ENCODE measurements around the gene ACTR1B. TPM values are rescaled to one million over a fixed set of nuclear protein-coding genes. Genes with fewer than 3 reads are reported as not detected.

ACTR1B gene
- total RNA-seq, 1 experiment from 2014 or later: 57.6 TPM

DNA sequence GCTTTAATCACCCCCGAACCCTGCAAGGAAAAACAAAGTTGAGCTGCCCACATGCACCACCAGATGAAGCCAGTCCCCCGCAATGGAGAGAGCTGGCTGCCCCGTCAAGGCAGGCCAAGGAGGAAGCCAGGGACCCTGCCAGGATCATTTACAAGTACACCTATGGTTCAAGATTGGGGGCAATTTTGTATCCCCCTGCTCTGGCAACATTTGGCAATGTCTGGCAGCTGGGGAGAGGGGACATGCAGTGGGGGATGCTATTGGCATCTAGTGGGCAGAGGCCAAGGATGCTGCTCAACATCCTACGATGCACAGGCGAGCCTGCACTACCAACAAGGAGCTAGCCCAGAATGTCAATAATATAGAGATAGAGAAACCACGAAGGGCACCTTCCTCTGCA is 1.9 kb downstream of the ACTR1B start:
- in situ Hi-C loops (cut with HindIII; ENCODE audit: low sequenced_read_pairs): no loop called here

DNA sequence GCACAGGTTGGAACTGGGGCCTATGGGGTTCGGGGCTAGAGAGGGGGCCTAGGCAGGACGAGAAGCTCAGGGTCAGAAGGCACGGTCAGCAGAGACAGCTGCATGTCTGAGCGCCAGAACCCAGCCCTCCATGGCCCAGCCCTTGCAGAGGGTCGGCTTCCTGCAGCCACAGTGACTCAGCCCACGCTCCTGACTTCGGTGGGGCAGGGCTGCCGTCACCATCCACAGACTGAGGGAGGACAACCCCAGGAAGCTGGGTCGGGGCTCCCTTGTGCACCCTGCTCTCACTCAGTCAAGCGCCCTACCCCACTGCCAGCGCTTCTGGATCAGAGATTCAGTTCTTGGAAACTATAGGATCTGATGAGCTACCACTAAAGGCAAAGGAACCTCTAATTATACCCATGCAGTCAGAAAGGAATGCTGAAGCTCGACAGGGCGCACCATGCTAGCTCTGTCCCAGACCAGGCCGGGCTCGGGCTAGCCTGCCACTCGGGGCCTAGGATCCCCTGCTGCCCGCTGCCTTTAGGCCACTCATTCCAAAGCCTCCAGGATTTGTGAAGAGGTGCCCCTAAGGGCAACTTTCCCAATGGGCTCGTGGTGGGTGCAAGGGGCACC is 3.0 kb downstream of the ACTR1B start:
- in situ Hi-C loops (cut with HindIII; ENCODE audit: low sequenced_read_pairs): no loop called here
- no peak for DNase-seq (ENCODE audit: low spot score)

More for the DNA sequence above, 1.9 kb downstream of the ACTR1B start:
- no peak for DNase-seq (ENCODE audit: low spot score)

DNA sequence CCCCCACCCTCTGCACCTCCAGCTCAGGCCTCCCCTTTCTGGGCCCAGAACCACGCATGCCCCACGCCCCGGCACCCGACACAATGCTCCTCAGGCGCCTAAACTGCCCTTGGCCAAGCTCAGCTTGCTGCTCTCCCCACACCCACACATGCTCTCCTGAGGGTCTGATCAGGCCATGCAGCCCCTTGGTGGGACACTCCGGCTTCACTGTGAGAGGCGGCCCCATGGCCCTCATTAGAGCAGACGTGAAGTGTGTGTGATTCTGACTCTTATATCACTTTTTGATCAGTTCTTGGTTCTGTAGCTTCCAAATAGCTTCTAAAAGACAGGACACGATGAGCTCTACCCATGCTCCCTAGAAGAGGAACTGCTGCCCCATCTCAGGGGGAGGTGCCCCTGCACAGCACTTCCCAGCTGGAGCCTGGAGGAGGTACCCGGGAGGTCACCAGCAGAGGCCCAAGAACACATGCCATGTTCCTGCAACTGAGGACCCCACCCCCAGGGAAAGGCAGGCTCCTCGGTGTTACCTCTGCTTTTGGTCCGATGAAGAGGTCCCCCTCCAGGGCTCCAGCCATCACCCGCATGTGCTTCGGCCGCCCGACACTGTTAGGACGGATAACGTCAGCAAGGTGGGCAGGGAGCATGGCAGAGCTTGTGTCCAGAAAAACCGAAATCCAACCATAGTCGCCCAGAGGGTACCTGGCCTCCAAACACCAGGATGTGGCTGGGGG is 3.6 kb downstream of the ACTR1B start:
- in situ Hi-C loops (cut with HindIII; ENCODE audit: low sequenced_read_pairs): no loop called here
- no peak for DNase-seq (ENCODE audit: low spot score)

- no peak for DNase-seq (ENCODE audit: low spot score)
- in situ Hi-C loops (cut with HindIII; ENCODE audit: low sequenced_read_pairs): no loop called here
Measured at GRCh38 chr2:97659256-97660043, 4.4 kb downstream of the ACTR1B start.

GRCh38 chr2:97658691-97659157 is 5.1 kb downstream of the ACTR1B start:
- in situ Hi-C loops (cut with HindIII; ENCODE audit: low sequenced_read_pairs): no loop called here
- DNase-seq (ENCODE audit: low spot score): no peak

- in situ Hi-C loops (cut with HindIII; ENCODE audit: low sequenced_read_pairs): no loop called here
Measured at GRCh38 chr2:97657986-97658690, 5.7 kb downstream of the ACTR1B start.

DNA sequence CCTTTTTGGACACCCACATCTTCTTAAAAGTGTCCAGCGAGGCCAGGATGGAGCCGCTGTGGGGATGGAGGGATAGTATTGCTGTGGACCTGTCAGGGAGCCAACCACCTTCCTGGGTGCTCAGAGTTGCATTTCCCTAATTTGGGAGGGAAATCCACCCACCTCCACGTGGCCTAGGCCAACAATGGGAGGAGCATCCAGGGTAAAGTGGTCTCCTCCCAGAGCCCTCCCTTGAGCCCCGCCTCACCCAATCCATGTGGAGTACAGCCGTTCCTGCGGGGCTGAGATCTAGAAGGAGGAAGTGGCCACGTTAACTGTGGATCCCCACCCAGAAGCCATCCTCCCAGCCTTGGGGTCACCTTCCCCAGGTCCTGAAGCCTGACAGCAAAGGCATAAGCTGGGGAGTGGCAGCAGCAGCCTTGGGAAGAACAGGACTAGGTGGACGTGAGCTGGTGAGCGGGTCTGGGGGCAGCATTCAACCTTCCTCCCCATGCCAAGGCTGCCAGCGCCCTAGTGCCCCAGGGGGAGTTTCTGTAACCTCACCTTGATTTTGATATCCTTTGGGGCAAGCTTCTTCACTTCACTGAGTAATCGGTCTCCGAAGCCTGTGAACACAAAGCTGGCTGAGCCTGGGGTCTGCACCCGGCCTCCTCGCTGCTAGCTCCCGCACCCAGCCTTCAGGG is 6.8 kb downstream of the ACTR1B start:
- DNase-seq (ENCODE audit: low spot score): no peak
- in situ Hi-C loops (cut with HindIII; ENCODE audit: low sequenced_read_pairs): no loop called here

More at GRCh38 chr2:97657986-97658690, 5.7 kb downstream of the ACTR1B start:
- DNase-seq (ENCODE audit: low spot score): no peak

DNA sequence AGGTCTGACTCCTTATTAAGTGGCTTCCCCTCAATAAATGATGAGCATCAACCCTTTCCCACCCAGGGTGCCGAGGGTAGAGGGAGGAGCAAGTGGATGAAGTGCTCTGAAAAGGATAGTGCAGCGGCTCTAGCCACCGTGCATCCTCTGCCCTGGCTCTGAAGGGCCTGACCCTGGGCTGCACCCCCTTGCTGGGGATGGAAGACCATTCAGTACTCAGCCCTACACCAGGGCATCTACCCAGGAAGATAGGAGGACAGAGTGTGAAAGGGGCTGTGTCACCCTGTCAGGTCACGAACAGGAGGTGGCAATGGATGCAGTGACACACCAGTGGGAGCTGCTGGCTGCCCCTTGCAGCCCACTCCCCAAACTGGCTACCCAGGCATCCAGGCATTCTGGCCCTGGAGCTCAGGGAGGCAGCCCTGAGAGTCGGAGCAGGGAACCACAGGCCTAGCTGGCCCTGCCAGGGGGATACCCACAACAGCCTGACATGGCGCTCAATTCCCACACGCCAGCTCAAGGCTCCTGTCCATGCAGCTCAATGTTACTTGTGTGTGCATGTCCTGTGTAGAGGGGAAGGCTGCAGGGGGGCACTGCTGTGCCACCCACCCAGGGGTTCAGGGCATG is 7.6 kb downstream of the ACTR1B start:
- in situ Hi-C loops (cut with HindIII; ENCODE audit: low sequenced_read_pairs): no loop called here
- no peak for DNase-seq (ENCODE audit: low spot score)

DNA sequence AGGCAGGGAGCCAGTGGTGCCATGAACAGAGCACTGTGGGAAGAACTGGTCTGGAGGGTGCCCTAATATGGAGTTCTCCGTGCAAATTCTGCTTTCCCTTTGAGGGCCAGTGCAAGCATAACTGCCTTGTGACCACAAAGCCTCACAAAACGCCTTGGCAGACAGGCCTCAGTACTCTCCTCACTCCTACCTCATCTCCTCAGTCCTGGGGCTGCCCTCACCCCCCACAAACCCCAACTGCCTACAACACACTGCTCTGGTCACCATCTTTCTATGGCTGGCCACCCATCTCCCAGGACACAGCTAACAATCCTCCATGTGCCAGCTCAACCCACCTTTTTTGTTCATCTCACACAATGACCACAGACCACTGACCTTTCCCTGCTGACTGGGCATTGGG is 9.1 kb downstream of the ACTR1B start:
- in situ Hi-C loops (cut with HindIII; ENCODE audit: low sequenced_read_pairs): no loop called here
- DNase-seq (ENCODE audit: low spot score): no peak

- in situ Hi-C loops (cut with HindIII; ENCODE audit: low sequenced_read_pairs): no loop called here
- no peak for DNase-seq (ENCODE audit: low spot score)
Measured at GRCh38 chr2:97654309-97654708, 9.5 kb downstream of the ACTR1B start.

GRCh38 chr2:97653874-97654273 is 10.0 kb downstream of the ACTR1B start:
- DNase-seq (ENCODE audit: low spot score): no peak
- in situ Hi-C loops (cut with HindIII; ENCODE audit: low sequenced_read_pairs): no loop called here

DNA sequence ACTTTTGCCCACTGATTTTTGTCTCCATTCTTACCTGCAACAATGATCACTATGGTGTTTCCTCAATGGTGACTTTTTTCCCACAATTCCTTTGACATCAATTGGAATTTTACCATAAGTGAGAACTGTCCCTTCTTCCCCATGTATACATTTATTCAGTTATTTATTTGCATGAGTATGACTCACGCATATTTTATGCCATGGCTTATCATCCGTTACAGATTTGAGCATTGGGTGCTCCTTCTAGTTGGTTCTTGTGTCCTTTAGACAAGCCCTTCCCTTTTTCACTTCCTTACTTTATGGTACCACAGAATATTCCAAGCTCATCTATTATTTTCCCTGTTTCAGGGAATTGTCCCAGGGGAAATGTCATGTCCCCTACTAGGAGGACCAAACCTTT is 10.4 kb downstream of the ACTR1B start:
- DNase-seq (ENCODE audit: low spot score): no peak
- in situ Hi-C loops (cut with HindIII; ENCODE audit: low sequenced_read_pairs): no loop called here

DNA sequence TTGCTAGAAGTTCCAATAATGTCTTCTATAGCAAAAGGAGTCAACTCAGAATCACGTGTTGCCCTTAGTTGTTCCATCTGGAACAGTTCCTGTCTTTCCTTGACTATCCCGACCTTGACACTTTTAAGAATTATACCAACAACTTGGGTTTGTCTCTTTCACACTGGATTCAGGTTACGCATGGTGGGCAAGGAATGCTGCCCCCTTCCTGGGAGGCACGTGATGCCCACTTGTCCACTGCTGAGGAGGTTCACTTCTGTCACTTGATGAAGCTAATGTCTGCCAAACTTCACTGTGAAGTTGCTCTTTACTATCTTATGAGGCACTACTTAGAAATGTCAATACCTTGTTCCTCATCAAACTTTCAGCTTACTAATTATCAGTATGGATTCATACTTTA is 12.7 kb downstream of the ACTR1B start:
- DNase-seq (ENCODE audit: low spot score): no peak
- in situ Hi-C loops (cut with HindIII; ENCODE audit: low sequenced_read_pairs): no loop called here

DNA sequence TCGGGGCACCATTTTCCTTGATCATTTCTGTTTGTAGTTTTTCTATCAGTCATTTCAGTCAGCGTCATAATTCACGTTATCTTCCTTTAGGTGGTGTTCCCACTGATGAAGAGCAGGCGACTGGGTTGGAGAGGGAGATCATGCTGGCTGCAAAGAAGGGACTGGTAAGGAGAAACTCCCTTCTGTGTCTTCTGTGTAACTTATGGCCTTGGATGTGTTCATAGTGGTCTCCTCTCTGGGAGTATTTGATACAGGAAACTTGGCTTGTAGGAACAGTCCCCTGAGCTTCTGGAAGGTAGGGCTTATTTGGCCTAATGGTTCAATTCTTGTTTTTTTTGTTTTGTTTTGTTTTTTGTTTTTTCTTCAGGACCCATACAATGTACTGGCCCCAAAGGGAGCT is 16.9 kb downstream of the ACTR1B start:
- in situ Hi-C loops (cut with HindIII; ENCODE audit: low sequenced_read_pairs): no loop called here
- no peak for DNase-seq (ENCODE audit: low spot score)

- in situ Hi-C loops (cut with HindIII; ENCODE audit: low sequenced_read_pairs): no loop called here
- DNase-seq (ENCODE audit: low spot score): peak; percentile 99
Measured at GRCh38 chr2:97645695-97646629, 17.9 kb downstream of the ACTR1B start, which contains the start of gene COX5B. Gene COX5B, plus strand, starts transcription at chr2:97646062. Its CDS starts 25 bp downstream, at chr2:97646087.

DNA sequence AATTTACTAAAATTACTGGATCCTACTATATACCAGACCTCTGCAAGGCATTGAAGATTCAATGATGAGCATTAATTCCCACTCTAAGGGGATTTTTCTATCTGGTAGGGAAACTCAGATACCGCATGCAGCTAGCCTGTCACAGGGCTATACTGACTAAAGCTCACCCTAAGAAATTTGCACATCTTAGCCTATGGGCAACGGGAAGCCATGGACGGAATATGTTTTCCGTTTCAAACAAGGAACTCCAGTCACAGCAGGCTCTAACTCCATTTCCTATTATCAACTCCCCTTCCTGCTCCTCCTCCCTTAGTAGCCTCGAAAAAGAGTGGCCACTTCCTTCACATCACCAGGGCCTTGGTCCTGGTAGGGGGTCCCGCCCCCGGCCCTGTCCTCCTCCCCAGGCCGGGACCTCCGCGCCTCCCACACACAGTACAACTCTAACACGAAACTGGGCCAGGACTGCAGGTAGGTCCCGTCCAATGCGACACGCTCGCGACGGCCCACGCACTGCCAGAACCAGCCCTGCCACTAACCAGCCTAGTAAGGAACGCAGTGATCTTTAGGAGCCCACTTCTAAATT is 18.6 kb downstream of the ACTR1B start:
- in situ Hi-C loops (cut with HindIII; ENCODE audit: low sequenced_read_pairs): no loop called here
- DNase-seq (ENCODE audit: low spot score): no peak

Measured in G401 (cell line).